Dendritic cell treated with granulocyte-macrophage colony-stimulating factor and Interleukin-4, amounts not matched to agents 40 ng/mL and 50 ng/mL, for 4 days (primary cell): ENCODE results near the gene ADSS2.
"Not testable (repeated sequence)": the region's sequence is repeated elsewhere in the genome, so short reads cannot be mapped to it uniquely, and the experiment has no call there.

Source experiments
- H3K27ac Mint-ChIP-seq: one replicate; pipeline ENCODE4 v1.8.0; 2022; ENCODE audit warnings: mild to moderate bottlenecking, mixed read lengths
- H3K27me3 Mint-ChIP-seq: one replicate; pipeline ENCODE4 v1.8.0; 2022; ENCODE audit warnings: mild to moderate bottlenecking, mixed read lengths
- H3K36me3 Mint-ChIP-seq: one replicate; pipeline ENCODE4 v1.8.0; 2022; ENCODE audit warnings: low read depth, mixed read lengths
- H3K4me1 Mint-ChIP-seq: one replicate; pipeline ENCODE4 v1.8.0; 2022; ENCODE audit warnings: low read depth, mixed read lengths
- H3K4me3 Mint-ChIP-seq: one replicate; pipeline ENCODE4 v1.8.0; 2022; ENCODE audit warnings: mild to moderate bottlenecking, moderate library complexity, mixed read lengths
- H3K9me3 Mint-ChIP-seq: one replicate; pipeline ENCODE4 v1.8.0; 2022; ENCODE audit warnings: mixed read lengths
- intact Hi-C: fragments of 100-400 bp; cut with micrococcal nuclease; formaldehyde crosslinking; loops from one replicate; pipeline ENCODE4 v1.15.0; 2022

ADSS2 gene

GRCh38 chr1:244375051-244375450, 76.7 kb downstream of the ADSS2 start:
- H3K27ac Mint-ChIP-seq = no peak overlapping the region
- H3K4me3 Mint-ChIP-seq = no peak overlapping the region
- H3K4me1 Mint-ChIP-seq = peaks cover 13% of the 10 kb centered on the region
- intact Hi-C loops = no loop called here
- H3K9me3 Mint-ChIP-seq = no peaks in the 10 kb centered on the region
- H3K27me3 Mint-ChIP-seq = no peaks in the 10 kb centered on the region
- H3K36me3 Mint-ChIP-seq = no peaks in the 10 kb centered on the region

GRCh38 chr1:244374484-244374883, 77.2 kb downstream of the ADSS2 start:
- H3K27ac Mint-ChIP-seq, intact Hi-C loops, H3K27me3 Mint-ChIP-seq, H3K36me3 Mint-ChIP-seq, H3K4me3 Mint-ChIP-seq, H3K9me3 Mint-ChIP-seq: not testable (repeated sequence)
- peaks cover 13% of the 10 kb centered on the region for H3K4me1 Mint-ChIP-seq

- intact Hi-C loops = no loop called here
- Mint-ChIP-seq H3K4me1 (peaks cover 29% of the 10 kb centered on the region), H3K27ac (no peak overlapping the region), H3K36me3 (no peaks in the 10 kb centered on the region), H3K27me3 (no peaks in the 10 kb centered on the region), H3K9me3 (no peaks in the 10 kb centered on the region), H3K4me3 (no peak overlapping the region)
Observed at GRCh38 chr1:244371242-244372141, 80.2 kb downstream of the ADSS2 start.

- Mint-ChIP-seq H3K9me3 (peaks cover 5% of the 10 kb centered on the region), H3K27me3 (no peaks in the 10 kb centered on the region), H3K36me3 (no peaks in the 10 kb centered on the region), H3K4me1 (peaks cover 30% of the 10 kb centered on the region), H3K4me3 (no peak overlapping the region), H3K27ac (no peak overlapping the region)
- intact Hi-C loops = no loop called here
Observed at GRCh38 chr1:244370060-244370637, 81.6 kb downstream of the ADSS2 start.

GRCh38 chr1:244369256-244370057, 82.3 kb downstream of the ADSS2 start:
- peaks cover 30% of the 10 kb centered on the region for H3K4me1 Mint-ChIP-seq
- H3K36me3 Mint-ChIP-seq = no peaks in the 10 kb centered on the region
- no peak overlapping the region for H3K27ac Mint-ChIP-seq
- no peak overlapping the region for H3K4me3 Mint-ChIP-seq
- H3K27me3 Mint-ChIP-seq = no peaks in the 10 kb centered on the region
- intact Hi-C loops = no loop called here
- H3K9me3 Mint-ChIP-seq = peaks cover 12% of the 10 kb centered on the region

GRCh38 chr1:244368279-244368678, 83.4 kb downstream of the ADSS2 start:
- intact Hi-C loops = no loop called here
- H3K27me3 Mint-ChIP-seq = no peaks in the 10 kb centered on the region
- peaks cover 13% of the 10 kb centered on the region for H3K9me3 Mint-ChIP-seq
- no peak overlapping the region for H3K27ac Mint-ChIP-seq
- no peaks in the 10 kb centered on the region for H3K36me3 Mint-ChIP-seq
- H3K4me3 Mint-ChIP-seq = no peak overlapping the region
- peaks cover 30% of the 10 kb centered on the region for H3K4me1 Mint-ChIP-seq

GRCh38 chr1:244367399-244368114, 84.2 kb downstream of the ADSS2 start:
- no peak overlapping the region for H3K4me3 Mint-ChIP-seq
- peaks cover 13% of the 10 kb centered on the region for H3K9me3 Mint-ChIP-seq
- no peaks in the 10 kb centered on the region for H3K27me3 Mint-ChIP-seq
- intact Hi-C loops = no loop called here
- H3K27ac Mint-ChIP-seq = peak overlapping the region; percentile 73
- peaks cover 30% of the 10 kb centered on the region for H3K4me1 Mint-ChIP-seq
- no peaks in the 10 kb centered on the region for H3K36me3 Mint-ChIP-seq

- H3K36me3 Mint-ChIP-seq = no peaks in the 10 kb centered on the region
- H3K27ac Mint-ChIP-seq = no peak overlapping the region
- peaks cover 17% of the 10 kb centered on the region for H3K9me3 Mint-ChIP-seq
- H3K27me3 Mint-ChIP-seq = no peaks in the 10 kb centered on the region
- peaks cover 26% of the 10 kb centered on the region for H3K4me1 Mint-ChIP-seq
- no peak overlapping the region for H3K4me3 Mint-ChIP-seq
- intact Hi-C loops = no loop called here
Observed at GRCh38 chr1:244365809-244366208, 85.9 kb downstream of the ADSS2 start.

- H3K4me3 Mint-ChIP-seq, H3K36me3 Mint-ChIP-seq, intact Hi-C loops, H3K27me3 Mint-ChIP-seq, H3K27ac Mint-ChIP-seq: not testable (repeated sequence)
- Mint-ChIP-seq H3K9me3 (peaks cover 21% of the 10 kb centered on the region), H3K4me1 (peaks cover 32% of the 10 kb centered on the region)
Observed at GRCh38 chr1:244365262-244365661, 86.4 kb downstream of the ADSS2 start.

GRCh38 chr1:244362476-244362875, 89.2 kb downstream of the ADSS2 start:
- Mint-ChIP-seq H3K9me3 (peaks cover 21% of the 10 kb centered on the region), H3K27ac (no peak overlapping the region), H3K4me1 (peaks cover 28% of the 10 kb centered on the region), H3K4me3 (no peak overlapping the region), H3K36me3 (no peaks in the 10 kb centered on the region), H3K27me3 (no peaks in the 10 kb centered on the region)
- intact Hi-C loops = no loop called here

GRCh38 chr1:244361764-244362473, 89.8 kb downstream of the ADSS2 start:
- Mint-ChIP-seq H3K4me1 (peaks cover 22% of the 10 kb centered on the region), H3K9me3 (peaks cover 21% of the 10 kb centered on the region), H3K27me3 (no peaks in the 10 kb centered on the region), H3K4me3 (no peak overlapping the region), H3K27ac (no peak overlapping the region), H3K36me3 (no peaks in the 10 kb centered on the region)
- intact Hi-C loops = no loop called here
